ENCODE data around the gene FXR1.

DNA sequence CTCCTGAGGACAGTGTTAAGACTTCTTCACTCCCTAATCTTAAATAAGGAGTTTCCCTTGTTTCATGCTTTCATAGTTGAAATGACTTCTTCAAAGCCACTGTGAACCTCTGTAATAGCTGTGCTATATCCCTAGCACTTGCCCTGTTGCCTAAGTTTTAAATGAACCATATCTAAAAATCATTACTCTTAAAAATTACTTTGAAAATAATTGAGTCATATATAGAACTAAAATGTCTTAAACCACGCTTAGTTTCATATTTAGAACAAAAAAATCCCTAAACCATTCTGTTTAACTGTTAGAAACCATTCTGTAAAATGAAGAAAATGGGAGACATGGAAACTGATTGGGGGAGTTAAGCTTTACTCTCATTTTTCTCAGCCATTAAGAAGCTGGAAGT lies 47.2 kb downstream of the FXR1 start:
- TF ChIP-seq, protein P1, sequence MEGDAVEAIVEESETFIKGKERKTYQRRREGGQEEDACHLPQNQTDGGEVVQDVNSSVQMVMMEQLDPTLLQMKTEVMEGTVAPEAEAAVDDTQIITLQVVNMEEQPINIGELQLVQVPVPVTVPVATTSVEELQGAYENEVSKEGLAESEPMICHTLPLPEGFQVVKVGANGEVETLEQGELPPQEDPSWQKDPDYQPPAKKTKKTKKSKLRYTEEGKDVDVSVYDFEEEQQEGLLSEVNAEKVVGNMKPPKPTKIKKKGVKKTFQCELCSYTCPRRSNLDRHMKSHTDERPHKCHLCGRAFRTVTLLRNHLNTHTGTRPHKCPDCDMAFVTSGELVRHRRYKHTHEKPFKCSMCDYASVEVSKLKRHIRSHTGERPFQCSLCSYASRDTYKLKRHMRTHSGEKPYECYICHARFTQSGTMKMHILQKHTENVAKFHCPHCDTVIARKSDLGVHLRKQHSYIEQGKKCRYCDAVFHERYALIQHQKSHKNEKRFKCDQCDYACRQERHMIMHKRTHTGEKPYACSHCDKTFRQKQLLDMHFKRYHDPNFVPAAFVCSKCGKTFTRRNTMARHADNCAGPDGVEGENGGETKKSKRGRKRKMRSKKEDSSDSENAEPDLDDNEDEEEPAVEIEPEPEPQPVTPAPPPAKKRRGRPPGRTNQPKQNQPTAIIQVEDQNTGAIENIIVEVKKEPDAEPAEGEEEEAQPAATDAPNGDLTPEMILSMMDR (conservative IDR thresholded peaks at IDR 0.05; ENCODE audit: low read depth, low read length): no peak
- no peak for TF ChIP-seq EZH2 (IDR thresholded peaks at IDR 0.05; ENCODE audit: borderline replicate concordance, low read depth, low read length, poor library complexity, severe bottlenecking)

All from A673 (cell line).